C4-2B (cell line): Measurements from ENCODE around the gene RHOU.

Experiments used
- ZFX ChIP-seq: fragments of 450-650 bp; IDR thresholded peaks from 2 replicates; pipeline ENCODE4 v1.6.1; 2017
- TF ChIP-seq, protein P1 (sequence below): fragments of 450-650 bp; conservative IDR thresholded peaks from 2 replicates; pipeline ENCODE4 v1.5.1; 2017; ENCODE audit warnings: mild to moderate bottlenecking

DNA sequence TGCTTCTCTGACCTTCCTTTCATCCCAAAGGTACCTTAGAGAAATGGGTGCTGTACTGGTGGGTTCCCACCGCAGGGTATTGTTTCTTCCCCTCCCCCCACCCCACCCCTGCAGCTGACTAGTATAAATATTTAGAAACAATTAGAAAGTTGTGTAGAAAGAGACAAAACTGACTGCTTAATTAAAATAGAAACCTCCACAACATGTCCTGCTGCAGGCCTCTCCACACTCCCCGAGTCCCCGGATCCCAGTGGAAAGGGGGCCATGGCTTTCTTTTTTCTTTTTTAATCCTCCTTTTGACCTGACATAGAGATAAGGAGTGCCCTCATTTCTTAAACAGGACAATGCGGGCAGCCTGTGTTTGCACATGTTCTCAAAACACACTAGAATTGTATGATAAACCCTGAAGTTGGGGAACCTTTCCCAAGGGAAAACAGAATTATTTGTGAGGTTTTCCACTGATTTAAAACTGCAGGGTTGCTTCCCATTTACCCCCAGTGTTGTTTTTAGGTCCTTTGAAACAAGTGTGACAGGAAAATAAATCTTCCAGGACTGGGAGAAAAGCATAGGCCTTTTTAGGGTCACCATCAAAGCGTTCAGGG, 1.7 kb downstream of the RHOU start:
- TF ChIP-seq, protein P1, sequence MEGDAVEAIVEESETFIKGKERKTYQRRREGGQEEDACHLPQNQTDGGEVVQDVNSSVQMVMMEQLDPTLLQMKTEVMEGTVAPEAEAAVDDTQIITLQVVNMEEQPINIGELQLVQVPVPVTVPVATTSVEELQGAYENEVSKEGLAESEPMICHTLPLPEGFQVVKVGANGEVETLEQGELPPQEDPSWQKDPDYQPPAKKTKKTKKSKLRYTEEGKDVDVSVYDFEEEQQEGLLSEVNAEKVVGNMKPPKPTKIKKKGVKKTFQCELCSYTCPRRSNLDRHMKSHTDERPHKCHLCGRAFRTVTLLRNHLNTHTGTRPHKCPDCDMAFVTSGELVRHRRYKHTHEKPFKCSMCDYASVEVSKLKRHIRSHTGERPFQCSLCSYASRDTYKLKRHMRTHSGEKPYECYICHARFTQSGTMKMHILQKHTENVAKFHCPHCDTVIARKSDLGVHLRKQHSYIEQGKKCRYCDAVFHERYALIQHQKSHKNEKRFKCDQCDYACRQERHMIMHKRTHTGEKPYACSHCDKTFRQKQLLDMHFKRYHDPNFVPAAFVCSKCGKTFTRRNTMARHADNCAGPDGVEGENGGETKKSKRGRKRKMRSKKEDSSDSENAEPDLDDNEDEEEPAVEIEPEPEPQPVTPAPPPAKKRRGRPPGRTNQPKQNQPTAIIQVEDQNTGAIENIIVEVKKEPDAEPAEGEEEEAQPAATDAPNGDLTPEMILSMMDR: no peak
- no peak for TF ChIP-seq ZFX
